Activated CD4-positive, CD25-positive, alpha-beta regulatory T cell treated with anti-CD3 and anti-CD28 coated beads, Interleukin-2, amount 50 U/mL, for 72 hours (primary cell): ENCODE data around the gene SLC25A13.

Experiments
- DNase-seq: peaks from one replicate; pipeline ENCODE4 v3.0.0; 2021

Gene SLC25A13

DNA sequence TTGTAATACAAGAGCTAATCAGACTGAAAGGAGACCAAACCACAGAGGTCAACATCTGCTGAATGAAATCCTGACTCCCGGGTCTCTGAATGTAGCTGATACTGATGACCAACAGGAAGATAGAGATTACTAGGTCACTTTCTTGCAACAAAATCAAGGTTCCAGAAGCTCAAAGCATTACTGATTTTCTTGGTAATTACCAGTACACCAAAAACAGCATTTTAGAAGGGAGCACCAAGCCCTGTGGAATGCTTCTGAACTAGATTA is 177.7 kb downstream of the SLC25A13 start:
- DNase-seq = no peak

GRCh38 chr7:96143495-96144259 is 178.2 kb downstream of the SLC25A13 start:
- no peak for DNase-seq

GRCh38 chr7:96136600-96137239 is 185.2 kb downstream of the SLC25A13 start:
- DNase-seq = no peak

- DNase-seq = no peak
Observed at GRCh38 chr7:96135241-96135640, 186.7 kb downstream of the SLC25A13 start.

GRCh38 chr7:96131525-96131924 is 190.4 kb downstream of the SLC25A13 start:
- no peak for DNase-seq

GRCh38 chr7:96127746-96128145 is 194.2 kb downstream of the SLC25A13 start:
- no peak for DNase-seq

- DNase-seq = no peak
Observed at GRCh38 chr7:96126382-96126781, 195.5 kb downstream of the SLC25A13 start.

DNA sequence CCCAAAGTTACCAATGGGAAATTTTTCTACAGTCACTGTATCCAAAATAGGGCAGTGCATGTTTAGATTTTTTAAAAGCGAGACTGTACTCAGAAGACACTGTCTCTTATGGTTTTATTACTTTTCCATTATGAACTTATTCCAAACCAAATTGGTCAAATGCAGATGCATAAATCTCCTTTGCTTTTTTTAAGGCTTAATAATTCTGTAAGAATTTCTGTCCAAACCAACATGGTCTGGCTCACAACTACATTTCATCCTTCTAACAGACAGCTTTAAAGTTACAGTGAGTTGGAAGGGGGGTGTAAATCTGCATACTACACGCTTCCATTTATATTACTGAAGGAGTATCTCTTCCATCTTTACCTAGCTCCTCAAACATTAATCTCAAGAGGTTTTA is 199.2 kb downstream of the SLC25A13 start:
- DNase-seq = no peak

DNA sequence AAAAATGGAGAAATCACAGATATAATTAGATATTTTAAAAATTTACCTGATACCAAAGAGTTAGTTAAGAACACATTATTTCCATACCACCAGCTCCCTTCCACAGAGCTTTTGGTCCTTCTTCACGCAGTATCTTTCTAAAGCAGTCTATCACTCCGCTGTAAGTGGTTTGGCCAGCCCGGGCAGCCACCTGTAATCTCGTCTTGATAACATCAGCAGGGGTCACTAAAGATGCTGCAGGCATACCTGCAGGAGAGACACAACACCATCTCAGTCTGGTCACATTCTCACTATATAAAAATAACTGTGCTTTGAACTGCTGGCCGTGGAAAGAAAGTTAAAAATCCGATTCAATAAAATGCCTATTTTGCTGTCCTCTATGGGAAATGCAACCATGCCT is 200.1 kb downstream of the SLC25A13 start:
- no peak for DNase-seq

DNA sequence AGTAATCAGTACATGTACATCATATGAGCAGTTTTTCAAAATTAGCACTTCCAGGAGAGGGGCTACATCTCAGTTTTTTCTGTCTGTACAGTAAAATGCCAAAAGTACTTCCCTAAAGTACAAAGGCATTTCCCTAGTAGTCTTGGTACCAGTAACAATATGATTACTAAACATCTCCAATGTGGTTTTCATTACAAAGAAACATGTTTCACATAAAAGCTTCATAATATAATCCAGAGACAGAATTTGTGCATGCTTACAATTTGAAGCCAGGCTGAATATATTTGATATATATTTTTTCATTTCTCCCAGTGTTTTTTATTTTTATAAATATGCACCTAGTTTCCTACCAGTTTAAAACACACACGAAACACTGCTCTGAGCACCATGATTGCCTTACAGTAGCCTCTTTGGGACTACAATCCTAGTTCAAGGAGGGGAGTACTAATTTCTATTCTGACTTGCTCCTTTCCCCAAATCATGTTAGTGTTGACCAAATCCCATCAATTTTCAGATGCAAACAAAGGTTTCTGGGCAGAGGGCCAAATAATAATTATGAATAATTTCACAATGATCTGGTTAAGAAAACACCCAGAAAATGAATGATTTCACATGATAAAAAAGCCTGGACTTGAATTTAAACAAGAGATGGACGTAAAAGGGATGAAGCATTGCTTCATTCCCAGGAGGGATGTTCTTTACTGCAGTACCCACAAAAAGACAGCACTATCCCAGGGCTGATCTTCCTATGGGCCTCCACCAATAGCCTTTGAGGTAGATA is 201.3 kb downstream of the SLC25A13 start:
- no peak for DNase-seq

GRCh38 chr7:96118449-96119001 is 203.4 kb downstream of the SLC25A13 start:
- no peak for DNase-seq

DNA sequence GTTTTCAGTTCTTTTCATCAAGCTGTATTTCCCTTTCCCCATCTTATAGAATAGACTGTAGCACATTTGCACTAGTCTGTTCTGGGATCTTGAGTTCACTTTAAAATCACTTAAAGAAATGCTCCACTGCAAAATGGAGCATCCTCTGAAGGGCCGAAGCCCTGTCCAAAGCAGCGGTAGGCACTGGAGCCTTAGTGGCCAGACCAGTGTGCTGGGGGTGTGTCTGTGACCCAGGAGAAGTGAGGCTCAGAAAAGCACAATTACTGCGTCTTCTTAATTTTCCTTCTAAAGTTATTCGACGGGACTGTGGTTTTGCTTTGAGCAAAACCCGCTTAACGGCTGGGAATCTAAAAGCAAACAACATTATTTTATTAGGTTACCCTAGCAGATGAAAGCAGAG is 205.7 kb downstream of the SLC25A13 start:
- DNase-seq = no peak

DNA sequence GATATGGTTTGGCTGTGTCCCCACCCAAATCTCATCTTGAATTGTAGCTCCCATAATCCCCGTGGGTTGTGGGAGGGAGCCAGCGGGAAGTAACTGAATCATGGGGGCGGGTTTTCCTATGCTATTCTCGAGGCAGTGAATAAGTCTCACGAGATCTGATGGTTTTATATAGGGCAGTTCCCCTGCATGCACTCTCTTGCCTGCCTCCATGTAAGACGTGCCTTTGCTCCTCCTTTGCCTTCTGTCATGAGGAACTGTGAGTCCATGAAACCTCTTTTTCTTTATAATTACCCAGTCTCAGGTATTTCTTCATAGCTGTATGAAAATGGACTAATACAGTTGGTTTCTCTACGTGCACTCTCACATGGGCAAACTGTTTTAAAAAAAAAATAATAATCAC is 207.7 kb downstream of the SLC25A13 start:
- no peak for DNase-seq

- DNase-seq = no peak
Observed at GRCh38 chr7:96111405-96111804, 210.5 kb downstream of the SLC25A13 start.

- DNase-seq = no peak
Observed at GRCh38 chr7:96104984-96105383, 216.9 kb downstream of the SLC25A13 start.

GRCh38 chr7:96102096-96102811 is 219.6 kb downstream of the SLC25A13 start:
- no peak for DNase-seq

- no peak for DNase-seq
Observed at GRCh38 chr7:96100737-96101136, 221.2 kb downstream of the SLC25A13 start.

GRCh38 chr7:96097835-96098234 is 224.1 kb downstream of the SLC25A13 start:
- no peak for DNase-seq

DNA sequence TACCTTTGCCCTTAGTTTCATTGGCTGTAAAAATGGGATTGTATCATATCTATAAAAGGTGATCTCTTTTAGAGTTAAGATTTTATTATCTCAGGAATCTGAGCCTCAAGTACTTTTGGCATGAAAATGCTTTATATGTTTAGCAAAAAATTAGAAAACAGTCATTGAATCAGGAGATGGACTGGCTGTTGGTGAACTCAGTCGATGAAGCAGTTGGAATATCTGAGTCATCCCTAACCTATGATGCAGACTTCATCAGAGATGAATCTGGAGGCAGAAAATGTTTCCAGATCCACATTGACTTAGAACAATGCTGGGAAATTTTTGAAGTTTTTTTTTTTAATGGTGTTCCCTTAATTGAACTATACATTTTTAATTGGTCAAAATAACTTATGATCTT is 228.5 kb downstream of the SLC25A13 start:
- DNase-seq = no peak

GRCh38 chr7:96090756-96091155 is 231.1 kb downstream of the SLC25A13 start:
- no peak for DNase-seq

GRCh38 chr7:96089511-96089910 is 232.4 kb downstream of the SLC25A13 start:
- DNase-seq = no peak

DNA sequence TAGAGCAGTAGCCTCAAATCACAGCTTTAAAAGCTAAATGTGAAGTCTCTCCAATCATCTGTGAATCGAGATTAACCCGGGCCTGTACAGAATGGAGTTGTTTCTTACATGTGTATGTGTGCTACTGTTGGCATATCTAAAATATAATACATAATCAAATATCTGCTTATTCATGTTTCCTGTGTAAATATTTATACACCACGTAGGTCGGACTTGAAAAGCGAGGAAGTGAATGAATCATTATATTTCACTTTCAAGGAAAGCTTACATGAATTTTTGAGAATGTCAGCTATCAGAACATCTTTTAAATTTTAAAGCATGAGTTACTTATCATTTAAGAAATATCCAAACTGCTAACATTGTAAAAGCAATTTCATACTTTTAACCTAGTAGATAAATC is 233.3 kb downstream of the SLC25A13 start:
- no peak for DNase-seq

DNA sequence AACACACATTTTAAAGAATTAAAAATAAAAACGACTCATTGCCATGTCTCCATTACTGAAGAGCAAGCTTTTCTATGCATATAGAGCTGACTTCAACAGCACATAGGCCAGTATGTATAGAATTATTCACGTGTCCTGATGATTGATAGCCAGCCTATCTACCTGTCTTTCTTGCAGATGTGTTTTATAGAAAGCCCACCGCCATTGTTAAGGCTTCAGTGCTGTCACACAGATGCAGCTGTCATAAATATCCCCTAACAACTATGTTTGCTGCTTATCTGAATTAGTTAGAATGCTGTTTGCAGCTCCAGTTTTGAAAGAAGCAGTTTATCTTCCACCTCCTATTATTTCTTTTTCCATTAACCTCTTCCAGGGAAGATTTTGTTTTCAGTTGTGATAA is 235.9 kb downstream of the SLC25A13 start:
- no peak for DNase-seq
